GM18508 (cell line): ENCODE results near the gene TRDN.

Source experiments
- ATAC-seq: cut with Tn5 transposase; IDR thresholded peaks from one replicate; pipeline ENCODE4 v1.9.1; 2021; ENCODE audit warnings: moderate number of reproducible peaks; ENCODE audit not compliant: insufficient read depth, unreplicated experiment

Gene TRDN

DNA sequence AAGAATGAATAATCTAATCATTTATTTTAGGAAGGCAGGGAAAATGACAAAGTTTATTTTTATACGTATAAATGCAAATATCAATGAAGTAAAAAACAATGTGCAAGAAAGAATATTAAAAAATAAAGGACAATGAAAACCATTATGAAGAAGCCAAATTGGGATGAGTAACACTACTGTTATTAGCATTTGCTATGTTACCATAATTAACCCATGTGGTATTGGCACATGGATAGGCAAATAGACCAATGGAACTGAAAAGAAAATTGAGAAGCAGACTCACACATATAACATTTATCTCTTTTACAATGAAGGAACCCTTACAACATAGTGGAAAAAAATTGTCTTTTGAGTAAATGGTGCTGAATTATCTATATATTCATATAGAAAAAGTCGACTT is 426.1 kb downstream of the TRDN start:
- ATAC-seq: no peak

DNA sequence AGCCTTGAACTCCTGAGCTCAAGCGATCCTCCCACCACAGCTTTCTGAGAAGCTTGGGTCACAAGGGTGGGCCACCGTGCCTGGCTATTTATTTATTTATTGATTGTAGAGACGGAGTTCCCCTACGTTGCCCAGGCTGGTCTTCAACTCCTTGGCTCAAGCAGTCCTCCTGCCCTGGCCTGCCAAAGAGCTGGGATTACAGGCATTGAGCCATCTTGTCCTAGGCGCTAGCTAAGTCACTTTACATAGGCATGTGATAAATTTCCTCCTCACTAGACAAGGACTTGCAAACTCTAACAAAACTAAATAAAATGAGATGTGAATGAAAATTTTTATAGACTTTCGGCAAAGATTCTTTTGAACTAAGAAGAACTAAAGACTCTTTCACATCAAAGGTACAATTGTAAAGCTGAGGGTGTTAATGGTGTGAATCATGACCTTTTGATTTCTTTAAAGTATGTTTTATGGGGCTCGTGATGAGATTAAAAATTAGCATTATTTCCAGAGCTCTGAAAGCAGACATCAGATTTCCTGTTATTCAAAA is 428.7 kb downstream of the TRDN start:
- no peak for ATAC-seq

GRCh38 chr6:123203928-123204327 is 432.8 kb downstream of the TRDN start:
- no peak for ATAC-seq

- no peak for ATAC-seq
Measured at GRCh38 chr6:123201869-123202372, 434.8 kb downstream of the TRDN start.

DNA sequence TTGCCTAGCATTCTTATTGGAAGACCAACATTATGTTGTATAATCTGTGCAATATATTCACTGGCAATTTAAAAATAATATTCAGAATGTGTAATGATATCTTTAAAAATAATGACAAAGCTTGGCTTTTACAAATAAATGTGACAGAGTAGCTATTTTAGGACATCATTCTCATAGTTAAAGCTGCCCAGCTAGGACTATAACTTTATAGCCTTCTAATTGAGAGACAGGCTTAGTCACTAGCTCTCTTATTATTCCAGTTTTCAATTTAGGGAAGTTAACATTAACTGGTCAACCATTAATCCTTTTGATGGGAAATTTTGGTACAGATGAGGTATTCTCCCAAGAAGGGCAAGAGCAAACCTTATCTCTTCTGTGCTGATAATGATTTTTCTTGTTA is 443.5 kb downstream of the TRDN start:
- no peak for ATAC-seq

- no peak for ATAC-seq
Measured at GRCh38 chr6:123189816-123190215, 446.9 kb downstream of the TRDN start.

DNA sequence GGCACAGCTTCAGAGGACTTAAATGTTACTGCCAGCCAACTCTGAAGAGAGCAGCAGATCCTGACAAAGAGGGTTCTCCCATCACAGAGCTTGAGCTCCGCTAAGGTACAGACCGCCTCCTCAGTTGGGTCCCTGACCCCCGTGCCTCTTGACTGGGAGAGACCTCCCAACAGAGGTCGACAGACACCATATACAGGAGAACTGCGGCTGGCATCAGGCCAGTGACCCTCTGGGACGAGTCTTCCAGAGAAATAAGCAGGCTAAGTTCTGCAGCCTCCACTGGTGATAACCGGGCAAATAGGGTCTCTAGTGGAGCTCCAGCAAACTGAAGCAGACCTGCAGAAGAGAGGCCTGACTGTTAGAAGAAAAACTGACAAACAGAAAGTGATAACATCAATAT is 453.8 kb downstream of the TRDN start:
- ATAC-seq: no peak

GRCh38 chr6:123176706-123177105 is 460.0 kb downstream of the TRDN start:
- no peak for ATAC-seq

DNA sequence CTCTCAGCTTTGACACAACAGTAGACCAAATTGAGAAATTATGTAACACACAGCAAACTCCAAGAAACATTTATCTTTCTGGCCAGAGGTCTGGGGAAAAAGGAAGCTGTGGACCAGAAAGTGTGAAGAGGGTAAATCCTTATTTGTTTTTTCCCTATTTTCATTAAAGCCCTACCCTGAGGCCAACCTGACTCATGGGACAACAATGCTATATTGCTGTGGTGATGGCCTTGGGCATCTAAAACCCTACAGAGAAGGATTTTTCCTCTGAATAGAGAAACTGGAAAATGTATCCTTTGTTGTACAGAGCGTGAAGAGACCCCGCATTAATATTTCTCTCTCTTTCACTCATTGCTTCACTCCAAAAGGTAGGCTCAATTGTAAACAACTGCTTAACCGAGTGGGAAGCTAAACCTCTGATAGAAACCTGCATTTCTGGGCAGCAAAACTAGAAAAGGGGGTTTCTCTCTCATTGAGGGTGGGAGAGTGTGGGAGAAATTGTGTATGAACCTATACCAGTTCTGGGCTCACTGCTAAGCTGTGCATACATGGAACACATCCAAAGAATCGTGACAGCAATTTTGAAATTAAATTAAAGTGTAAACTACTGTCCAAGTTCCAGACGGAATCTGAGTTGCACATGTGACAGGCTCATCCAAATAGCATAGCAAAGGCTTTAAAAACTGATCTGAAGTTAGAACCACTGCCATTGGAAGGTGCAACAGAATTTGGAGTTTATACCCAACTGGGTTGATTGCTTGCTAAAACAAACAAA is 465.2 kb downstream of the TRDN start:
- no peak for ATAC-seq

- ATAC-seq: no peak
Measured at GRCh38 chr6:123169774-123170095, 467.0 kb downstream of the TRDN start.

- no peak for ATAC-seq
Measured at GRCh38 chr6:123168892-123169773, 467.6 kb downstream of the TRDN start.

- ATAC-seq: no peak
Measured at GRCh38 chr6:123168466-123168865, 468.3 kb downstream of the TRDN start.
